Breast epithelium (tissue), 3 donors: ENCODE results near the gene PRDM15.

ENCODE experiments used
- CTCF ChIP-seq, 3 donors: fragments of 450-650 bp; IDR thresholded peaks; one replicate each; pipeline ENCODE4 v1.5.1; 2016 to 2017; ENCODE audit warnings: antibody characterized with exemption in 3 of 3, mild to moderate bottlenecking in 3 of 3, moderate library complexity in 3 of 3
- POLR2A ChIP-seq: fragments of 450-650 bp; IDR thresholded peaks from one replicate; pipeline ENCODE4 v1.6.1; 2016; ENCODE audit warnings: antibody characterized with exemption, mild to moderate bottlenecking, moderate library complexity
- POLR2AphosphoS5 ChIP-seq, 3 donors: sonication (generic); formaldehyde crosslinking; IDR thresholded peaks; one replicate each; pipeline ENCODE4 v1.6.1; 2017; ENCODE audit warnings: antibody characterized with exemption in 3 of 3

GRCh38 chr21:41873426-41873825 is 5.7 kb downstream of the PRDM15 start:
- no peak for TF ChIP-seq CTCF (IDR thresholded peaks at IDR 0.05)
- no peak for TF ChIP-seq POLR2AphosphoS5 (IDR thresholded peaks at IDR 0.05)
- TF ChIP-seq POLR2A: no peak
